Osteoblast (primary cell): Measurements from ENCODE around the gene FLYWCH1. TPM values are rescaled to one million over a fixed set of nuclear protein-coding genes. Genes with fewer than 3 reads are reported as not detected.
A peak's percentile ranks its signal among the peaks of the same experiment; 100 is the strongest.

Source experiments
- DNase-seq: peaks from one replicate; pipeline ENCODE4 v3.0.0; 2011; ENCODE audit warnings: low spot score, mixed read lengths; ENCODE audit not compliant: insufficient read length; ENCODE audit errors: missing footprints
- H2AFZ ChIP-seq: 2 replicates; pipeline ENCODE4 v1.6.0; 2011; ENCODE audit warnings: mild to moderate bottlenecking, low read length
- H3K27ac ChIP-seq: 2 replicates; pipeline ENCODE4 v1.5.1; 2011; ENCODE audit warnings: mild to moderate bottlenecking, low read depth, low read length, moderate library complexity
- H3K27me3 ChIP-seq: 2 replicates; pipeline ENCODE4 v1.6.0; 2012; ENCODE audit warnings: mild to moderate bottlenecking, control low read depth, inconsistent platforms, low read length, moderate library complexity; ENCODE audit not compliant: insufficient read depth
- H3K36me3 ChIP-seq: 2 replicates; pipeline ENCODE4 v1.5.1; 2011; ENCODE audit warnings: mild to moderate bottlenecking, low read length, control low read depth, moderate library complexity; ENCODE audit not compliant: insufficient read depth
- H3K4me1 ChIP-seq: 2 replicates; pipeline ENCODE4 v1.5.1; 2011; ENCODE audit warnings: mild to moderate bottlenecking, low read length, control low read depth, moderate library complexity; ENCODE audit not compliant: insufficient read depth
- H3K4me2 ChIP-seq: 2 replicates; pipeline ENCODE4 v1.6.0; 2011; ENCODE audit warnings: mild to moderate bottlenecking, low read length; ENCODE audit not compliant: insufficient read depth
- H3K4me3 ChIP-seq: fragments of 200-600 bp; sonication (generic); 3 replicates; pipeline ENCODE4 v1.5.1; 2012; ENCODE audit warnings: mild to moderate bottlenecking, low read length, inconsistent platforms; ENCODE audit not compliant: insufficient read depth
- H3K79me2 ChIP-seq: 2 replicates; pipeline ENCODE4 v1.6.0; 2012; ENCODE audit warnings: mild to moderate bottlenecking, low read length, control low read depth, inconsistent platforms; ENCODE audit not compliant: insufficient read depth
- H3K9me3 ChIP-seq: 2 replicates; pipeline ENCODE4 v1.5.1; 2011; ENCODE audit warnings: low read depth, low read length, control low read depth
- H4K20me1 ChIP-seq: 2 replicates; pipeline ENCODE4 v1.6.0; 2012; ENCODE audit warnings: mild to moderate bottlenecking, low read length, control low read depth; ENCODE audit not compliant: insufficient read depth
- CTCF ChIP-seq: IDR thresholded peaks from 2 replicates; pipeline ENCODE4 v1.5.1; 2011; ENCODE audit warnings: mild to moderate bottlenecking, low read depth, low read length, moderate library complexity; ENCODE audit errors: extremely low read depth
- total RNA-seq: library from RNA; depleted of rRNA; stranded (reverse); fragments of >200 nt; gene quantifications from 2 replicates; pipeline ENCODE4 v1.2.3, GENCODE V29; 2012

Gene FLYWCH1
- total RNA-seq, 1 donor = 56.5 TPM

GRCh38 chr16:2952679-2953078 is 40.9 kb downstream of the FLYWCH1 start:
- no peak overlapping the region for H2AFZ ChIP-seq
- DNase-seq = peak; percentile 59
- H3K79me2 ChIP-seq = no peaks in the 10 kb centered on the region
- peaks cover 10% of the 10 kb centered on the region for H3K27me3 ChIP-seq
- H3K4me1 ChIP-seq = no peaks in the 10 kb centered on the region
- H3K36me3 ChIP-seq = peaks cover 5% of the 10 kb centered on the region
- no peaks in the 10 kb centered on the region for H4K20me1 ChIP-seq
- TF ChIP-seq CTCF = no peak
- no peaks in the 10 kb centered on the region for H3K9me3 ChIP-seq
- H3K4me3 ChIP-seq = no peak overlapping the region
- no peak overlapping the region for H3K27ac ChIP-seq
- no peak overlapping the region for H3K4me2 ChIP-seq

GRCh38 chr16:2953706-2954627 is 42.2 kb downstream of the FLYWCH1 start:
- Histone ChIP-seq H3K36me3 (no peaks in the 10 kb centered on the region), H3K79me2 (no peaks in the 10 kb centered on the region), H3K9me3 (no peaks in the 10 kb centered on the region), H4K20me1 (no peaks in the 10 kb centered on the region), H3K27ac (no peak overlapping the region), H3K4me1 (no peaks in the 10 kb centered on the region), H3K4me2 (no peak overlapping the region), H3K4me3 (no peak overlapping the region), H2AFZ (no peak overlapping the region), H3K27me3 (peaks cover 12% of the 10 kb centered on the region)
- no peak for TF ChIP-seq CTCF
- DNase-seq = peak; percentile 22

GRCh38 chr16:2954656-2955381 is 43.1 kb downstream of the FLYWCH1 start:
- Histone ChIP-seq H4K20me1 (no peaks in the 10 kb centered on the region), H3K4me3 (no peak overlapping the region), H3K27ac (no peak overlapping the region), H3K36me3 (no peaks in the 10 kb centered on the region), H3K27me3 (peaks cover 18% of the 10 kb centered on the region), H3K4me1 (no peaks in the 10 kb centered on the region), H3K4me2 (no peak overlapping the region), H3K79me2 (no peaks in the 10 kb centered on the region), H3K9me3 (no peaks in the 10 kb centered on the region), H2AFZ (no peak overlapping the region)
- peak; percentile 47 for DNase-seq
- TF ChIP-seq CTCF = no peak

GRCh38 chr16:2955438-2955778 is 43.7 kb downstream of the FLYWCH1 start:
- Histone ChIP-seq H3K36me3 (no peaks in the 10 kb centered on the region), H3K9me3 (no peaks in the 10 kb centered on the region), H4K20me1 (no peaks in the 10 kb centered on the region), H3K4me2 (no peak overlapping the region), H3K4me1 (no peaks in the 10 kb centered on the region), H3K27ac (no peak overlapping the region), H3K27me3 (peaks cover 18% of the 10 kb centered on the region), H3K4me3 (no peak overlapping the region), H3K79me2 (no peaks in the 10 kb centered on the region), H2AFZ (no peak overlapping the region)
- no peak for TF ChIP-seq CTCF
- peak; percentile 66 for DNase-seq
